ENCODE measurements around the gene ATP5F1D.

Gene ATP5F1D

GRCh38 chr19:1248139-1248785 lies 6.7 kb downstream of the ATP5F1D start, which contains the start of gene MIDN:
TSS of gene MIDN (plus strand) at chr19:1248583. CDS start at chr19:1250297, 1,714 bp downstream.
- peak; percentile 64 for DNase-seq

GRCh38 chr19:1248786-1249297 lies 7.3 kb downstream of the ATP5F1D start:
- DNase-seq = peak; percentile 76

GRCh38 chr19:1249298-1249989 lies 7.9 kb downstream of the ATP5F1D start:
- peak; percentile 95 for DNase-seq

GRCh38 chr19:1249990-1250436 lies 8.5 kb downstream of the ATP5F1D start:
- DNase-seq = no peak

GRCh38 chr19:1250437-1251260 lies 9.1 kb downstream of the ATP5F1D start:
- peak; percentile 52 for DNase-seq

- DNase-seq = peak; percentile 84
Measured at GRCh38 chr19:1251330-1252220, 10.0 kb downstream of the ATP5F1D start.

- peak; percentile 90 for DNase-seq
Measured at GRCh38 chr19:1252221-1252820, 10.8 kb downstream of the ATP5F1D start.

- peak; percentile 99 for DNase-seq
Measured at GRCh38 chr19:1252821-1253513, 11.4 kb downstream of the ATP5F1D start.

- no peak for DNase-seq
Measured at GRCh38 chr19:1253514-1254080, 12.0 kb downstream of the ATP5F1D start.

- no peak for DNase-seq
Measured at GRCh38 chr19:1254081-1254527, 12.6 kb downstream of the ATP5F1D start.

GRCh38 chr19:1254530-1255185 lies 13.1 kb downstream of the ATP5F1D start:
- DNase-seq = no peak

- DNase-seq = no peak
Measured at GRCh38 chr19:1255186-1256161, 13.9 kb downstream of the ATP5F1D start.

GRCh38 chr19:1256646-1257474 lies 15.3 kb downstream of the ATP5F1D start:
- DNase-seq = no peak

- no peak for DNase-seq
Measured at GRCh38 chr19:1257475-1258162, 16.1 kb downstream of the ATP5F1D start.

GRCh38 chr19:1258163-1258492 lies 16.6 kb downstream of the ATP5F1D start:
- DNase-seq = no peak

- DNase-seq = peak; percentile 33
Measured at GRCh38 chr19:1258707-1259205, 17.2 kb downstream of the ATP5F1D start.

GRCh38 chr19:1259206-1259875 lies 17.8 kb downstream of the ATP5F1D start:
- peak; percentile 75 for DNase-seq

All from MV-4-11 (cell line).